GM18511 (cell line): ENCODE data around the gene DDX25.

Source experiments
- ATAC-seq: cut with Tn5 transposase; IDR thresholded peaks from one replicate; pipeline ENCODE4 v1.9.1; 2021; ENCODE audit warnings: mild to moderate bottlenecking, moderate library complexity; ENCODE audit not compliant: unreplicated experiment

DDX25 gene

DNA sequence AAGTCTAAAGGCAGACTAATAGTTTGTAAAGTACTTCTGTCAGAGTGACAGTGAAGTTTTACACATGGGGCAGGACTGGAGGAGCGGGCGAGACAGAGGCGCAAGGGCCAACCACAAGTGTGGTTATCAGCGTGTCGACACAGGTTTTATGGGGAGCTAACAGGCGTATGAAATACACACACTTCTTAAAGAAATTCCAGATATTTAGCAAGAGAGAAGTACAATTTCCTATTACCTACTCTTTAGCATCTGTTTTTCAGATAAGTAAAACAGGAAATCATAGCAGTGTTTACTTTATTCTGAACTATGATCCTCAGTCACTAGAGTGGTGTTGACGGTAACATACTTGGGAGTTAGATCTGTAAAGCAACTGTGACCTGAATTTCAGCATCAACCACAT is 64.0 kb downstream of the DDX25 start:
- ATAC-seq = no peak

DNA sequence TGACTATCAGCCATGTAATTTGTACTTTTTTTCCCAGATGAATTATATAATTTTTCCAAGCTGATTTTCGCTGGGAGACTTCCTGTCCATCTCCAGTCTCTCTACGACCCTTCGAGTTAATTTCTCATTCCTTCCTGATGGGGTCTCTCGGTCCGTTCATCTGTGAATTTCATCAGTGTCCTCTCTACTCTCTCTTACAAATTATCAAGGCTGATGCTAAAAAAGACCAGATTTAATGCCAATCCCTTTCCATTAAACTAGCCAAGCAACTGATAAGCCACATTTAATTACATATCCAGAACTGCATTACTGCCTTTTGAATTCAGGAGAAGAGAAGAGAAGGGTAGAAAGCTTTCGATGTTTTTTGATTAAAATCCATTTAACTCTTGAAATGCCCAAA is 67.3 kb downstream of the DDX25 start:
- no peak for ATAC-seq

DNA sequence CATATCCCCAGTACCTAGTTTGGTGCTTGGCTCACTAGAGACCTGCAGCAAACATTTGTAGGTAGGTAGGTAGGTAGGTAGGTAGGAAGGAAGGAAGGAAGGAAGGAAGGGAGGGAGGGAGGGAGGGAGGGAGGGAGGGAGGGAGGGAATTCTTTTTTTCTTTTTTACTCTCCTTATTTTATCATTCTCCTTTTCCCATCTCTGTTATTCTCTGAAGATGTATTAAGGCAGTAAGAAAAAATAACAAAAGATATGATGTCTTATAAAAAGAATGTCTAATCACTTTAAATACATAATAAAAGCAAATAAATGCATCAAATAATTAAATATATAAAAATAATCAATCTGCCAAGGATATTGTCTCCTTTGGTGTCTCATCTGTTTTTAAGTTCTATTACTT is 70.0 kb downstream of the DDX25 start:
- ATAC-seq = no peak

- ATAC-seq = no peak
These were observed 71.3 kb downstream of the DDX25 start for GRCh38 chr11:125975634-125976033.

DNA sequence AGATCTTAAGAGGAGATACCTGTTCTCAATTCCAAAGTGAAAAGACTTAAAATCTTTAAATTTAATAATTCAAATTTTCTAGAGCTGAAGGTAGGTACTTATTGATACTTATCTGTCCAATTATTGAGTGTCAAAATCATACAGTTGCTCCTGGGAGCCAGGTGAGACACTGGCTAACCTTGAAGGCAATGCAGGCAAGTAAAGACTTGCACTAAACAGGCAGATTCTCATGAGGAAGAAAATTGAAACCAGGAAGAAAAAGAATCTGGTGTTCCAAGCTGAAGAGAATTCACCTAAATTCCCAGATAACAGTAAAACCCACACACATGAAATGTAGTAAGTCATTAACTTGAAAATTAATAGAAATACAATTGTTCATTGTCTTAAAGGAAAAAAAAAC is 71.8 kb downstream of the DDX25 start:
- no peak for ATAC-seq

DNA sequence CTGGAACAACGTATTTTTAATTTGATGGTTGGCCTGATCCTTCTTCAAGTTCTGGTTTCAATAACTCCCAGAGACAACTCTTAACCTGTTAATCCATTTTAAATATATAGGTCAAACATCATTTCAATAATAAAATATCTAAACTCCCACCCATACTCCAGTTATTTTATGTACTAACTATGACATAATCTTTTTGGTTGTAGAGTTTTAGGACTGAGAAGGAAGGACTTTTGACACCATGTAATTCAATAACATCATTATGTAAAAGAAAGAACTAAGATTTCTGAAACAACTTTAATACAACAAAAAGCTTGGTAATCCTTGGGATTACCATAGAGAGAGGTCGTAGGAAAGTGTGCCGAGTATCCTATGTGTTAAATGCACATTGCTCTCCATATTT is 73.0 kb downstream of the DDX25 start:
- ATAC-seq = no peak

- no peak for ATAC-seq
These were observed 73.9 kb downstream of the DDX25 start for GRCh38 chr11:125978181-125978716.
